Activated T-helper 1 cell treated with Interleukin-2 at 50 U/mL for 16 hours (primary cell): ENCODE data around the gene RRAD.

Experiments used
- DNase-seq: peaks from one replicate; pipeline ENCODE4 v3.0.0-alpha.2; 2020; ENCODE audit warnings: low read depth

Gene RRAD

GRCh38 chr16:66881014-66881417 is 44.3 kb downstream of the RRAD start:
- DNase-seq = no peak

GRCh38 chr16:66880288-66881013 is 44.9 kb downstream of the RRAD start, which contains the start of gene PDP2:
Gene PDP2 (plus strand): TSS chr16:66880515. CDS start chr16:66884285, 3,770 bp downstream.
- DNase-seq = peak; percentile 78

DNA sequence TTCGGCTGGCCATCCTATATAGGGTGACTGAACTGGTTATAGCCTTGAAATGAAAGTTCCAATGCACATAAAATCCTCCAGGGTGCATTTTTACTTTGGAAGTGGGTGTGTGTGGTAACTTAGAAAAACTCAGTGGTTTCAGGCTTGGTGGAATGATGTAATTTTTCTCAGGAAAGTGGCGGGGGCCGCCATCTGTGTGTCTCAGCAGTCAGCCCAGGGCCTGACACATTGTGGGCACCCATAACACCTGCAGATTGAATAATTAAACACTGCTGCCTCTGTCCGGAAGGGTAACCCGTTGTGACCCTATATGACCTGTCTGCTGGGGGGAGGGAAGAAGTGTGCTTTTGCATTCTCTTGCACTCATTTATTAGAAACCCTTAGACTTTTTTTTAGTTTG is 47.3 kb downstream of the RRAD start:
- DNase-seq = no peak

DNA sequence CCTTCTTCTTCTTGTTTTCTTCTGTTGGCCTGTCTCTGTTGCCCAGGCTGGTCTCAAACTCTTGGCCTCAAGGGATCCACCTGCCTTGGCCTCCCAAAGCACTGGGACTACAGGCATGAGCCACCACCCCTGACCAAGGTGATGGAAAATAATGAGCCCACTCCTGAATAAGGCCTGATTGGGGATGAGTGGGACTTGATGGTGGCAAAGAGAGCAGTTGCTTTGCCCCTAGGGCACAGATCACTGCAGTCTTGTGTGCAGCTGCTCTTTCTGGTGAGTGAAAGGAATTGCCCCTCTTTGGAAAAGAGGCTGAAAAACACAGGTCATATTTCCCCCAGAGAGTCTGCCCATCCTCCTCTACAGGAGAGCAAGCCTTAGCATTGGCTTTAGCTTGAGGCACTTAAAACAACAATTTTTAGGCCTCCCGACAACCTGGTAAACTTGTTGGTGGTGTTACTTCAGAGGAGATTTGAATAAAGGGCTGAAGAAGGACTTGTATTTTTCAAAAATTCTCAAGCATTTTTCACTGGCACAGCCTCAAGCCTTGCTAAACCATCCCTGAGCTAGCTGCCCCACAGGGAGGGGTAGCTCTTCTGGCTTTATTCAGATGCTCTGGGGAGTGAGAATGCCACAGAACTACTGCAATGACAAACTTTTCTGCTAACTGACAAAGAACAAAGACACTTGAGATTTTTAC is 51.1 kb downstream of the RRAD start:
- DNase-seq = no peak

GRCh38 chr16:66873685-66874055 is 51.7 kb downstream of the RRAD start:
- DNase-seq = no peak

GRCh38 chr16:66872943-66873684 is 52.2 kb downstream of the RRAD start:
- DNase-seq = peak; percentile 80

- DNase-seq = no peak
Measured at GRCh38 chr16:66872559-66872942, 52.8 kb downstream of the RRAD start.

DNA sequence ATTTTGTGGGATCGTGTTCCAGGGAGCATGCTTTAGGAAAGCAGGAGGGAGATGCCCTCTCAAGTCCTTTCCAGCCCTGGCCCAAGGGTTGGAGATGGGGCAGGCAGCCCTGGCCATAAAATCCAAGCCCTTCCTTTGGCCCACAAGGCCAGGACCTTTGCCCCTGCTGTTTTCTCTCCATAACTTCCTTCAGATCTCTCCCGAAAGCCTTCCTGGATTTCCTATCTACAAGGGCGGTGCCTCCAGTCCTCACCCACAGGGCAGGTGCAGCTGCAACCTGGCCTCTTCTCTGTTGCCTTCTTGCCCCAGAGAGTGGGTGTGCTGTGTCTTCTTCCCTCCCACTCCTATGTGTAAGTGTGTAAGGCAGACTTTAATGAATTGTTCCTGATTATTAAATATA is 53.5 kb downstream of the RRAD start:
- no peak for DNase-seq
